ENCODE results near the gene C15orf40.

Gene C15orf40

GRCh38 chr15:82992436-82992998, 18.9 kb downstream of the C15orf40 start:
- no peak for DNase-seq

GRCh38 chr15:82986442-82986780, 25.0 kb downstream of the C15orf40 start:
- no peak for DNase-seq

DNA sequence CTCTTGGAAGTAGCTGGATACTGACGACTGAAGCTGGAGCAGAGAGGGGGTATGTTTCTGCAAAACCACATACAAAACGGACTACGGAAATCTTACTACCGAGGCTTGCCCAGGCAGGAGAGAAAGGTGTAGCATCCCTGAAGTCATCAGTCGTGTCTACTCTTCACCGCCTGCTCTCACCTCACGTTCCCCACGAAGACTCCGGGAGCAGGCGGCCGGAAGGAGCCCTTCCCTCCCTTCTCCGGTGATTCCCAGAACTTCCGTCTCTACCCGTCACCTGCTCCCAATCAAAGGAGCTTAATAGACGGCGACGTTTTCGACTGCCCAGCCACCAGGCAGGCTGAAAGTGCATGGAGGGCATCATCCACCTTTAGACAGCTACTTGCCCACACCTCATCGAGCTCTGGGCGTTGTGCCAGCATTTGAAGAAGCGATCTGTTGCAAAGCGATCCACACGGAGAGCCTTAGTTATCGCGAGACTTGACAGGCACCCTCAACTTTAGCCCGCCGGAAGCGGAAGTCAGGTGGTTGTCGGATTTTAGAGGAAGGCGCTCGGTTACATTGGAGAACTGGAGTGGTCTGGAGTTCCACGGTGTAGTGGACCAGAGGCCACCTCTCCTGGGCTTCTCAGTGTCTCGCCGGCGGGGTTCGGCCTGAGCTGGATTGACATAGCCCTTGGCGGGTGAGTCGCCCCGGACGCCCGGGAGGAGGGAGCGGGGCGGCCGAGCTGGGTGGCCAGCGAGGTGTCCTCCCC, 25.6 kb downstream of the C15orf40 start, which contains the start of gene RAMAC:
Gene RAMAC, plus strand, starts transcription at position 523 of the 754 bp plus-strand sequence. CDS start 2,809 bp downstream, outside the sequence.
- peak; percentile 76 for DNase-seq

DNA sequence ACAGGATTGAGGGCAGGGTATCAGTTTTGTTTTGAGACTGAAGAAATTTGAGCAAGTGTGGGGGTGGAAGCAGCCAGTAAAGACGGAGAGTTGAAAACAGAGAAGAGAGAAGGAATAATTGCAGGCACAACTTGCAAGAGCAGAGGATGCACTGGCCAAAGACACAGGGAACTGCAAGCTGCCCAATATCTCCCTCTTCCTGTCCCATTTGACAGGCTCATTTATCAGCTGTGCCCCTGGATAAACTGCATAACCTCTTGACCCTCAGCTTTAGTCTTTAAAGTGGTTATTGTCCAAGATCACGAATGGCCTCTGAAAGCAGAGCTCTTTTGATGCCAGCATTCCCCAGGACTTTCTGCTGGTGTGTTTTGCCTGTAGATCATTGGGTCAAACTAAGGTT, 30.5 kb downstream of the C15orf40 start:
- no peak for DNase-seq

- no peak for DNase-seq
These were observed 31.7 kb downstream of the C15orf40 start for GRCh38 chr15:82979726-82980125.

DNA sequence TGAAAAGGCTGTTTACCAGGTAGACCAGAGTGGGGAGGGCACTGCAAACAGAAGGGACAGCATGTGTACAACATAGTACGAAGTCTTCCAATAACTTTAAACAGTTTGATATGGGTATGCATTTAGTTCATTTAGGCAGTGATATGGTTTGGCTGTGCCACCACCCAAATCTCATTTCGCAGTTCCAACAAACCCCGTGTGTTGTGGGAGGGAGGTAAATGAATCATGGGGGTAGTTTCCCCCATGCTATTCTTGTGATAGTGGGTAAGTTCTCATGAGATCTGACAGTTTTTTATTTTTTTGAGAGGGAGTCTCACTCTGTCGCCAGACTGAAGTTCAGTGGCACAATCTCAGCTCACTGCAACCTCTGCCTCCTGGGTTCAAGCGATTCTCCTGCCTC, 33.0 kb downstream of the C15orf40 start:
- DNase-seq, result no peak

DNA sequence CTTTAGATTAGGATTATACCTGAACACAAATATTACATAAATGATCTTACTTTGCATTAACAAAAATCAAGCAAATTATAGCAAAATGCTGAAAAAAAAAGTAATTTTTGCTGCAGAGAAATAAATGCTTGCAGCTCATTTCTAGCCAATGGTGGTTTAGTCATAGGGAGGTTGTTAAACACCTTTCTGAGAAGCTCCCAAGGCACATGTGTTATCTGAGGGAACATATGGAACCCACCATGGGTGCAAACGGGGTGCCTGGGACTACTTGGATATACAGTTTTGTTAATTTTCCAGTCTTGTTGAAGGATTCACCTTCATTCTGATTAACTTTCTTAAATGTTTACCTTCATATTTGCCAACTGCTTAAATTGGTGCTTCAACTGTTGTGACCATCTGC, 34.4 kb downstream of the C15orf40 start:
- DNase-seq, result no peak

- DNase-seq, result no peak
These were observed 38.4 kb downstream of the C15orf40 start for GRCh38 chr15:82972990-82973389.

GRCh38 chr15:82971218-82971984, 40.0 kb downstream of the C15orf40 start:
- no peak for DNase-seq

DNA sequence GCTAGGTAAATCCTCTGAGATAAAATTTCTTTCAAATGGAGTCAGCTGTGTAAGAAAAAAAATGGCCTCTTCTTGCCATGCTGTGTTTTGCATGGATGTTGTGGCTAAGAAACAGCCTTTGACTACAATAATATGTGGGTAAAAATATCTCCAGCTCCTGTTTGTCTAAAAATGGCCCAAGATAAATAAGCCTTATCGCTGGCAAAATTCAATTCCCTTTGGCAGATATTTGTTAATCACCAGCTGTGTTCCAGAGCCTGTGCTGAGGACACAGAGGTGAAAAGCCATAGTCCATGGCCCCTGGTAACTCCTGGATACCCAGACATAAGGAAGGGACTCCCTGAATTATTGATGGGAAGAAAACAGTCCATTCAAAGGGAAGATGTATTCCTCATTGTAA, 40.7 kb downstream of the C15orf40 start:
- no peak for DNase-seq

GRCh38 chr15:82970078-82970686, 41.3 kb downstream of the C15orf40 start:
- DNase-seq, result no peak

- no peak for DNase-seq
These were observed 42.1 kb downstream of the C15orf40 start for GRCh38 chr15:82969353-82969752.

GRCh38 chr15:82968066-82968465, 43.4 kb downstream of the C15orf40 start:
- no peak for DNase-seq

- DNase-seq, result no peak
These were observed 44.8 kb downstream of the C15orf40 start for GRCh38 chr15:82966671-82967071.

GRCh38 chr15:82964890-82965289, 46.5 kb downstream of the C15orf40 start:
- no peak for DNase-seq

DNA sequence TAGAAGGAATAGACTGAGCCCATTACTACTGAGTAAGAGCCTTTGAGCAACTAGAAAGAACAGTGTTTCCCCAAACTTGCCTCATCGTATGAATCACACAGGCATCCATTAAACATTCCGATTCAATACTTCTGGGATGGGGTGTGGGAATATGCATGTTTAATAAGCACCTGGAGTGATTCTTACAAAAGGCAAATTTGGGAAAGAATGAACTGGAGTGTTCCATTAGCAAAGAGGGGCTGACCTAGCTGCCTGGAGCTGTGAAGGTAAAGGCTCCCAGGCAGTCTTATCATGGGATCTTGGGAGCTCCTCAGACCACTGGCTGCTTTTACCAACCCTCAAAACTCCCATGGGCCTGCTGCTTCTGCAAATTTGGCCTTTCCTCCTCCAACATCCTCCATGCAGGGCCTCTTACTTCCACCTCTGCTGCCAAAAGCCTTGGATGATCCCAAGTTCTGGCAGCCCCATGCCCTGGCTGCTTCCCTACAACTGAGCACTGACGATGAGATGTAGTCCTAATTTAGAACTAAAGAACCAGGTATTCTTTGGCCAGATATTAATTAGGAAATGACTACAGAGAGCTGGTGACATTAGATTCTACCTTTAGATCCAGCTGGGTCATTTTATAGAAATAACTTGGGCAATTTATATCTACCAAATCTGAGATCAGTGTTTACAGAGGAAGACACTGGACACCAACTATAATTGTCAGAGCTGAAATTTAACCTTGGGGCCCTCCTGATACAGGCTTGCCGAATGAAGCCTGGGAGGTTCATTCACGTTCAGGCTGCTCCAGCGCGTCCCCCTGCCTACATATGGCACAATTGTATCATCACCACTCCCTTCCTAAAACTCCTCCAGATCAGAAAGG, 47.7 kb downstream of the C15orf40 start:
- no peak for DNase-seq

- DNase-seq, result no peak
These were observed 50.7 kb downstream of the C15orf40 start for GRCh38 chr15:82960766-82961165.

GRCh38 chr15:82959423-82959822, 52.0 kb downstream of the C15orf40 start:
- DNase-seq, result no peak

GRCh38 chr15:82958638-82959037, 52.8 kb downstream of the C15orf40 start:
- no peak for DNase-seq

GRCh38 chr15:82952158-82953081, 59.0 kb downstream of the C15orf40 start, which contains the start of gene HOMER2:
Gene HOMER2 (minus strand): TSS chr15:82952720. CDS start chr15:82952535, 185 bp downstream.
- no peak for DNase-seq

DNA sequence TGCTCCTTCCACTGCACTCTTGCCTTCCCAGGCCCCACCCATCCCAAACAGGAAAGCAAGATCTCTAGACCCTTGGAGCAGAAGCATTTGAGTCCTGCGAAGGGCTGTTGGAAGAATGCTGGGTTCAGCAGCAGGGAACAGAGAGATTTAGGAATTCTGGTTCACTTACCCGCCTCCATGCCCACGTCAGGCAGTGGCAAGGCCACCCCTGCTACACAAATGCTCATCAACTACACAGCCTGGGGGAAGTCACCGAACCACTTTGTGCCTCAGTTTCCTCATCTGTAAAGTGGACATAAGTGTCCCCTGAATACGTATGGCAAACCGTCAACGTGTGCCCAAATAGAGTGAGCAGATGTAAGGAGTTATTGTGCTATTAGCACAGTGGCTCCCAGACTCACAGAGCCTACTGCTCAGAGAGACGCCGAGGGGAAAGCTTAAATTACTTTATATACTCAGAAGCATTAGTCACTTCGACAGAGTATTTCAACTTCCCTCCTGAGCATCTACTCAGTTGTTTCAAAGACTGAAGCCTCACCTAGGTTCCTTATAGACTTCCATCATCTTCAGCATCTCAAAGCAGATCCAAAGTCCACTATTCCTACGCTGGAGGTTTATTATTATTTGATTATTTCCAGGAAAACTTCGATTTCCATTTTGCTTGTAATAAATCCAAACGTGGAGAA, 59.8 kb downstream of the C15orf40 start:
- DNase-seq, result no peak
